Keratinocyte (primary cell): ENCODE data around the gene IPO13. TPM values are rescaled to one million over a fixed set of nuclear protein-coding genes. Genes with fewer than 3 reads are reported as not detected.

Source experiments
- DNase-seq: peaks from one replicate; pipeline ENCODE4 v3.0.0-alpha.2; 2011; ENCODE audit warnings: low read depth, missing footprints, low spot score
- FAIRE-seq: peaks from 2 replicates; lab custom pipeline; 2011; peaks lifted over from hg19 to GRCh38; lab: Jason Lieb, UNC
- H2AFZ ChIP-seq: 2 replicates; pipeline ENCODE4 v1.6.0; 2012; ENCODE audit warnings: low read length, control low read depth, inconsistent platforms; ENCODE audit not compliant: control insufficient read depth
- H3K27ac ChIP-seq: 2 replicates; pipeline ENCODE4 v1.5.1; 2011; ENCODE audit warnings: low read length; ENCODE audit not compliant: control insufficient read depth, insufficient read depth
- H3K27me3 ChIP-seq: 3 replicates; pipeline ENCODE4 v1.6.0; 2011; ENCODE audit warnings: low read length; ENCODE audit not compliant: control insufficient read depth, insufficient read depth; ENCODE audit errors: extremely low read depth
- H3K36me3 ChIP-seq, 2 experiments: 2 replicates in 1 of 2; 3 replicates in 1 of 2; pipeline ENCODE4 v1.5.1; 2011; ENCODE audit warnings: low read length in 2 of 2, mild to moderate bottlenecking in 1 of 2; ENCODE audit not compliant: control insufficient read depth in 2 of 2, insufficient read depth in 2 of 2; ENCODE audit errors: extremely low read depth in 1 of 2
- H3K4me1 ChIP-seq: 3 replicates; pipeline ENCODE4 v1.5.1; 2011; ENCODE audit warnings: low read length; ENCODE audit not compliant: control insufficient read depth, insufficient read depth; ENCODE audit errors: extremely low read depth
- H3K4me2 ChIP-seq: 3 replicates; pipeline ENCODE4 v1.6.0; 2011; ENCODE audit warnings: low read depth, low read length; ENCODE audit not compliant: control insufficient read depth, insufficient read depth; ENCODE audit errors: extremely low read depth
- H3K4me3 ChIP-seq, 3 experiments: fragments of 200-600 bp in 1 of 3; sonication (generic) in 1 of 3; 2 replicates in 2 of 3; 3 replicates in 1 of 3; pipeline ENCODE4 v1.5.1; 2011 to 2016; ENCODE audit warnings: low read length in 3 of 3, mild to moderate bottlenecking in 3 of 3, control low read depth in 2 of 3, inconsistent platforms in 1 of 3, low read depth in 1 of 3, mixed read lengths in 1 of 3, mixed run types in 1 of 3, moderate library complexity in 1 of 3; ENCODE audit not compliant: control insufficient read depth in 2 of 3, insufficient read depth in 2 of 3; ENCODE audit errors: extremely low read depth in 1 of 3
- H3K79me2 ChIP-seq: 2 replicates; pipeline ENCODE4 v1.6.0; 2012; ENCODE audit warnings: low read length; ENCODE audit not compliant: control insufficient read depth, insufficient read depth
- H3K9ac ChIP-seq: 3 replicates; pipeline ENCODE4 v1.6.0; 2011; ENCODE audit warnings: low read length; ENCODE audit not compliant: control insufficient read depth, insufficient read depth; ENCODE audit errors: extremely low read depth
- H3K9me1 ChIP-seq: 3 replicates; pipeline ENCODE4 v1.6.0; 2011; ENCODE audit warnings: low read length; ENCODE audit not compliant: control insufficient read depth, insufficient read depth; ENCODE audit errors: extremely low read depth
- H3K9me3 ChIP-seq: 2 replicates; pipeline ENCODE4 v1.5.1; 2012; ENCODE audit warnings: low read depth, low read length; ENCODE audit not compliant: control insufficient read depth
- H4K20me1 ChIP-seq: 3 replicates; pipeline ENCODE4 v1.6.0; 2011; ENCODE audit warnings: low read length; ENCODE audit not compliant: control insufficient read depth, insufficient read depth; ENCODE audit errors: extremely low read depth
- EZH2 ChIP-seq: IDR thresholded peaks from one replicate; pipeline ENCODE4 v1.6.1; 2012; ENCODE audit warnings: inconsistent platforms, mild to moderate bottlenecking, low read length, moderate library complexity
- dilution Hi-C: fragments of 300-500 bp; cut with MboI; formaldehyde crosslinking; loops from one replicate; pipeline ENCODE4 v1.7.0; 2020; ENCODE audit warnings: low sequenced_read_pairs; ENCODE audit not compliant: extremely low pct_ligation_motif_present
- polyA plus RNA-seq, 5 experiments: library from polyadenylated mRNA; depleted of rRNA in 3 of 5; stranded (reverse) in 3 of 5; stranded (forward) in 1 of 5; unstranded in 1 of 5; fragments of >200 nt; gene quantifications; 1 replicate in 1 of 5; 2 replicates in 3 of 5; 3 replicates in 1 of 5; pipeline versions ENCODE4 v1.2.1 to v1.2.3, GENCODE V29; 2011 to 2012; ENCODE audit warnings: missing spikeins in 2 of 5, low read depth in 1 of 5, low replicate concordance in 1 of 5
- TF ChIP-seq, protein P1 (sequence below), 3 experiments: IDR thresholded peaks in 1 of 3; conservative IDR thresholded peaks in 1 of 3; optimal IDR thresholded peaks in 1 of 3; 2 replicates in 2 of 3; 3 replicates in 1 of 3; pipeline versions ENCODE3 to v1.5.1; 2011; ENCODE audit warnings: low read length in 3 of 3, mild to moderate bottlenecking in 3 of 3, moderate library complexity in 2 of 3, control low read depth in 1 of 3, inconsistent platforms in 1 of 3; ENCODE audit not compliant: insufficient read depth in 2 of 3; ENCODE audit errors: extremely low read depth in 1 of 3

Gene IPO13
- polyA plus RNA-seq, 1 donor (not counting 4 experiments of a cell fraction or from before 2014, with no cell fraction given), result 20.7 TPM

DNA sequence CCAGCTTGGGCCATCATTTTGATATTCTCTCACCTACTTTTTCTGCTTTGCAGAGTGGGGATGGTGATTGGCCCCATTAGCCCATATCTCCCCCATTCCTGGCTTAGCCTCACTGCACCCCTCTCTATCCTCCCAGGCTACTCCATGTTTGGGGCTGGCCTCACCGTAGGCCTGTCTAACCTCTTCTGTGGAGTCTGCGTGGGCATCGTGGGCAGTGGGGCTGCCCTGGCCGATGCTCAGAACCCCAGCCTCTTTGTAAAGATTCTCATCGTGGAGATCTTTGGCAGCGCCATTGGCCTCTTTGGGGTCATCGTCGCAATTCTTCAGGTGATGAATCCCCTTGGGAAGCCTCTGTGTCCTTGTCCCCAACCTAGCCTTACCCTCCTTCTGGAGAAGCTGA, 30.1 kb downstream of the IPO13 start:
- FAIRE-seq (no peak), DNase-seq (no peak)
- no peak overlapping the region for H3K27ac ChIP-seq
- dilution Hi-C loops, result no loop called here
- no peak overlapping the region for H3K4me2 ChIP-seq
- H3K9me3 ChIP-seq, result no peaks in the 10 kb centered on the region
- H3K27me3 ChIP-seq, result no peaks in the 10 kb centered on the region
- peaks cover 46% of the 10 kb centered on the region for H3K79me2 ChIP-seq
- no peaks in the 10 kb centered on the region for H4K20me1 ChIP-seq
- H2AFZ ChIP-seq, result no peak overlapping the region
- no peak overlapping the region for H3K9ac ChIP-seq
- H3K36me3 ChIP-seq, result peaks cover 26 to 29% of the 10 kb centered on the region in 2 experiments
- no peaks in the 10 kb centered on the region for H3K9me1 ChIP-seq
- no peak overlapping the region for H3K4me3 ChIP-seq
- no peak for TF ChIP-seq EZH2
- TF ChIP-seq, protein P1, sequence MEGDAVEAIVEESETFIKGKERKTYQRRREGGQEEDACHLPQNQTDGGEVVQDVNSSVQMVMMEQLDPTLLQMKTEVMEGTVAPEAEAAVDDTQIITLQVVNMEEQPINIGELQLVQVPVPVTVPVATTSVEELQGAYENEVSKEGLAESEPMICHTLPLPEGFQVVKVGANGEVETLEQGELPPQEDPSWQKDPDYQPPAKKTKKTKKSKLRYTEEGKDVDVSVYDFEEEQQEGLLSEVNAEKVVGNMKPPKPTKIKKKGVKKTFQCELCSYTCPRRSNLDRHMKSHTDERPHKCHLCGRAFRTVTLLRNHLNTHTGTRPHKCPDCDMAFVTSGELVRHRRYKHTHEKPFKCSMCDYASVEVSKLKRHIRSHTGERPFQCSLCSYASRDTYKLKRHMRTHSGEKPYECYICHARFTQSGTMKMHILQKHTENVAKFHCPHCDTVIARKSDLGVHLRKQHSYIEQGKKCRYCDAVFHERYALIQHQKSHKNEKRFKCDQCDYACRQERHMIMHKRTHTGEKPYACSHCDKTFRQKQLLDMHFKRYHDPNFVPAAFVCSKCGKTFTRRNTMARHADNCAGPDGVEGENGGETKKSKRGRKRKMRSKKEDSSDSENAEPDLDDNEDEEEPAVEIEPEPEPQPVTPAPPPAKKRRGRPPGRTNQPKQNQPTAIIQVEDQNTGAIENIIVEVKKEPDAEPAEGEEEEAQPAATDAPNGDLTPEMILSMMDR (optimal IDR thresholded peaks at IDR 0.05 in 1 of 3, IDR thresholded peaks at IDR 0.05 in 1 of 3, conservative IDR thresholded peaks at IDR 0.05 in 1 of 3; ENCODE audit: extremely low read depth in 1 of 3, insufficient read depth in 2 of 3, low read length in 3 of 3), result no peak
- H3K4me1 ChIP-seq, result peaks cover 46% of the 10 kb centered on the region

DNA sequence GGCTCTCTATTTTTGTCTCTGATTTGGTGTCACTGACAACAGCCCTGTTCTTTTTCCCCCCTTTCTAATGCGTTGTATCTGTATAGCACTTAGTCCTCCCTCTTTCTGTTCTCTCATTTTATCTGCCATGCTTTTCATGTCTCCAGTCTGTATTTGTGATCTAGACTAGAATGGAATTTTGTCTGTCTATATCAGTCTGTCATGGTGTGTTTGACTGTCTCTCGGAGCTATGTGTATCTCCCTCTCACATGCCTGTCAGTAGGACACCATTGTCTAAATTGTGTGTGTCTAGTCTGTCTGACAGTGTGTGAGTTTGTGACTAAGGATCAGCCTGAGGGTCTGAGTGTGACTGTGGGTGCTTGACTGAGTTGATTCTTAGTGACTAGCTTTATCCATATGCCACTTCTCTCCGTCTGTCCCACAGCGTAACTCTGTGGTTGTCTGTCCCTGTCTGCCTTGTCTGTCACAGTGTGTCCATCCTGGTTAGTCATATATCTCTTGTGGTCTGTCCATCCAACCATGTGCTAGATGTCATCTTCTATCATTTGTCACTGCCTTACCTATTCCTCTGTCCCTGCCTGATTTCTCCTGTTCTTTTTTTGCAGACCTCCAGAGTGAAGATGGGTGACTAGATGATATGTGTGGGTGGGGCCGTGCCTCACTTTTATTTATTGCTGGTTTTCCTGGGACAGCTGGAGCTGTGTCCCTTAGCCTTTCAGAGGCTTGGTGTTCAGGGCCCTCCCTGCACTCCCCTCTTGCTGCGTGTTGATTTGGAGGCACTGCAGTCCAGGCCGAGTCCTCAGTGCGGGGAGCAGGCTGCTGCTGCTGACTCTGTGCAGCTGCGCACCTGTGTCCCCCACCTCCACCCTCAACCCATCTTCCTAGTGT, 30.9 kb downstream of the IPO13 start:
- H3K27ac ChIP-seq, result no peak overlapping the region
- dilution Hi-C loops, result no loop called here
- no peaks in the 10 kb centered on the region for H3K9me1 ChIP-seq
- peaks cover 23% of the 10 kb centered on the region in 2 experiments for H3K36me3 ChIP-seq
- no peaks in the 10 kb centered on the region for H3K9me3 ChIP-seq
- no peak overlapping the region for H3K9ac ChIP-seq
- H3K4me1 ChIP-seq, result peaks cover 46% of the 10 kb centered on the region
- H3K79me2 ChIP-seq, result peaks cover 53% of the 10 kb centered on the region
- H2AFZ ChIP-seq, result no peak overlapping the region
- no peak for TF ChIP-seq EZH2
- TF ChIP-seq, protein P1 (optimal IDR thresholded peaks at IDR 0.05 in 1 of 3, IDR thresholded peaks at IDR 0.05 in 1 of 3, conservative IDR thresholded peaks at IDR 0.05 in 1 of 3; ENCODE audit: extremely low read depth in 1 of 3, insufficient read depth in 2 of 3, low read length in 3 of 3), result no peak
- FAIRE-seq (no peak), DNase-seq (no peak)
- no peaks in the 10 kb centered on the region for H3K27me3 ChIP-seq
- no peak overlapping the region for H3K4me3 ChIP-seq
- H3K4me2 ChIP-seq, result peak overlapping the region; percentile 80
- no peaks in the 10 kb centered on the region for H4K20me1 ChIP-seq
